A549 (cell line): ENCODE data around the gene SLC1A1.

Experiments used
- CTCF ChIP-seq: fragments of >200 bp; sonication (Bioruptor Twin); formaldehyde crosslinking; IDR thresholded peaks from 3 replicates; pipeline ENCODE4 v1.5.1; 2016
- E2F6 ChIP-seq: IDR thresholded peaks from 2 replicates; pipeline ENCODE4 v1.6.1; 2012; ENCODE audit warnings: low read depth, borderline replicate concordance
- MAZ ChIP-seq: fragments of 150-350 bp; IDR thresholded peaks from 2 replicates; pipeline ENCODE4 v1.6.1; 2014; ENCODE audit warnings: antibody characterized with exemption, low read depth, low read length, borderline replicate concordance
- RAD21 ChIP-seq, 2 experiments: fragments of >200 bp in 1 of 2; sonication (Bioruptor Twin) in 1 of 2; formaldehyde crosslinking in 1 of 2; IDR thresholded peaks in 1 of 2; conservative IDR thresholded peaks in 1 of 2; 2 replicates in 1 of 2; 3 replicates in 1 of 2; pipeline ENCODE4 v1.6.1; 2012 to 2018; ENCODE audit warnings: inconsistent platforms in 1 of 2
- RNF2 ChIP-seq: fragments of 200-600 bp; sonication (generic); IDR thresholded peaks from 2 replicates; pipeline ENCODE4 v1.6.1; 2016; ENCODE audit warnings: low read depth, mild to moderate bottlenecking, antibody characterized with exemption, moderate library complexity, borderline replicate concordance
- TF ChIP-seq, protein P1 (sequence below): IDR thresholded peaks from 2 replicates; pipeline ENCODE4 v1.6.1; 2012

DNA sequence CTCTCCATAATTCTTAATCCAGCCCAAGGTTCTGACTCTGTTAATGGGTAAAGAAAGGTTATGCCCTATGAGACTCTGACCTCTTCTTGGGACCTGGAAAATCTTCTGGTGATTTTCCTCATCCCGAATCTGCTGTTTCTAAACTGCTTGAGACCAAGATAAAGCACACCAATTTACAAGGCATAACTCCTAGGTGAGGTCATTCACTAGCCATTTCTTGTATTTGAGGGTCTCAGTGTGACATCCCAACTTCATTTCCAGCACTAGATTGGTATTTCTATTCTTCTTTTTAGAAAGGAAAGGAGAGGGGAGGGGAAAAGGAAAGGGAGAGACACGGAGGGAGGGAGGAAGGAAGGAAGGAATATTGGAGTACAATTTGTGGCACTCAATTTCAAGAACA, 51.6 kb downstream of the SLC1A1 start:
- TF ChIP-seq, protein P1, sequence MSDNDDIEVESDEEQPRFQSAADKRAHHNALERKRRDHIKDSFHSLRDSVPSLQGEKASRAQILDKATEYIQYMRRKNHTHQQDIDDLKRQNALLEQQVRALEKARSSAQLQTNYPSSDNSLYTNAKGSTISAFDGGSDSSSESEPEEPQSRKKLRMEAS = no peak
- TF ChIP-seq CTCF = no peak
- no peak for TF ChIP-seq RAD21 (conservative IDR thresholded peaks at IDR 0.05 in 1 of 2, IDR thresholded peaks at IDR 0.05 in 1 of 2)
- no peak for TF ChIP-seq E2F6
- TF ChIP-seq MAZ = no peak
- TF ChIP-seq RNF2 = no peak
